Activated naive CD8-positive, alpha-beta T cell treated with anti-CD3 and anti-CD28 coated beads for 36 hours (primary cell): ENCODE results near the gene TBC1D3. TPM values are rescaled to one million over a fixed set of nuclear protein-coding genes. Genes with fewer than 3 reads are reported as not detected.
"Not testable (repeated sequence)": the region's sequence is repeated elsewhere in the genome, so short reads cannot be mapped to it uniquely, and the experiment has no call there.

ENCODE experiments used
- DNase-seq: peaks from one replicate; pipeline ENCODE4 v3.0.0; 2021
- H3K27ac Mint-ChIP-seq: one replicate; pipeline ENCODE4 v1.8.0; 2022; ENCODE audit warnings: mild to moderate bottlenecking, moderate library complexity, mixed read lengths
- H3K27me3 Mint-ChIP-seq: one replicate; pipeline ENCODE4 v1.8.0; 2022; ENCODE audit warnings: mild to moderate bottlenecking, mixed read lengths
- H3K36me3 Mint-ChIP-seq: one replicate; pipeline ENCODE4 v1.8.0; 2021; ENCODE audit warnings: mild to moderate bottlenecking, mixed read lengths
- H3K4me1 Mint-ChIP-seq: one replicate; pipeline ENCODE4 v1.8.0; 2021; ENCODE audit warnings: mixed read lengths
- H3K4me3 Mint-ChIP-seq: one replicate; pipeline ENCODE4 v1.8.0; 2022; ENCODE audit warnings: mild to moderate bottlenecking, moderate library complexity, mixed read lengths
- H3K9me3 Mint-ChIP-seq: one replicate; pipeline ENCODE4 v1.8.0; 2022; ENCODE audit warnings: mixed read lengths
- total RNA-seq, 2 experiments: library from RNA; stranded (reverse); gene quantifications; one replicate each; pipeline ENCODE4 v1.2.3, GENCODE V29; 2021

Gene TBC1D3
- total RNA-seq, result not detected

DNA sequence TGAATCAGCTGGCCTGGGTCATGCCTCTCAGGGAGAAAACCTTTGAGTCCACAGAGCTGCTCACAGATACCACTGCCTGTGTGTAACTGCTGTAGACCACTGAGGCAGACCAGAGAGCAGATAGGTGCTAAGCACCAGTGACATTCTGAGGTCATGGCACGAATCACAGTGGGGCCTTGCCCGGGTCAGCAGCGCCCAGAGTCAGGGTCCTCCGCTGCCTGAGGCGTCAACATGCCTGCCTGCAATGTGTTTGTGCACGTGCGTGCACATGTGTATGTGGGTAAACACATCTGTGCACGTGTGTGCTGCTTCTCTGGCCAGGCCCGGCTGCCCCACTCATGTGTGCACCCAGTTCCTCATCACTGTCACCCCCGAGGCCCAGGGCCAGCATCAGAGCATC, at the start of gene TBC1D3:
TSS of gene TBC1D3 (minus strand) at position 101 of the 400 bp plus-strand sequence. CDS start 1,526 bp downstream, outside the sequence.
- H3K9me3 Mint-ChIP-seq, H3K36me3 Mint-ChIP-seq, H3K4me1 Mint-ChIP-seq, H3K27ac Mint-ChIP-seq, DNase-seq, H3K27me3 Mint-ChIP-seq, H3K4me3 Mint-ChIP-seq: not testable (repeated sequence)

DNA sequence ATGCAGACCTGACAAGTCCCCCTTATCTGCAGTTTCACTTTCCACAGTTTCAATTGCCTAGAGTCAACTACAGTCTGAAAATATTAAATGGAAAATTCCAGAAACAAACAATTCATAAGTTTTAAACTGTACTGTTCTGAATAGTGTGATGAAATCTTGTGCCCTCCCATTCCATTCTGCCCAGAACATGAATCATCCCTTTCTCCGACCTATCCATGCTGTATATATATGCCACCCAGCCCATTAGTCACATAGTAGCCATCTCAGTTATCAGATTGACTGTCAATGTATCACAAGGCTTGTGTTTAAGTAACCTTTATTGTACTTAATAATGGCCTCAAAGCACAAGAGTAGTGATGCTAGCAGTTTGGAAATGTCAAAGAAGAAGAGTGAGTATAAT, 40.4 kb upstream of the TBC1D3 start:
- not testable (repeated sequence) for H3K4me1 Mint-ChIP-seq, H3K36me3 Mint-ChIP-seq, H3K27me3 Mint-ChIP-seq, H3K9me3 Mint-ChIP-seq, DNase-seq, H3K4me3 Mint-ChIP-seq, H3K27ac Mint-ChIP-seq

DNA sequence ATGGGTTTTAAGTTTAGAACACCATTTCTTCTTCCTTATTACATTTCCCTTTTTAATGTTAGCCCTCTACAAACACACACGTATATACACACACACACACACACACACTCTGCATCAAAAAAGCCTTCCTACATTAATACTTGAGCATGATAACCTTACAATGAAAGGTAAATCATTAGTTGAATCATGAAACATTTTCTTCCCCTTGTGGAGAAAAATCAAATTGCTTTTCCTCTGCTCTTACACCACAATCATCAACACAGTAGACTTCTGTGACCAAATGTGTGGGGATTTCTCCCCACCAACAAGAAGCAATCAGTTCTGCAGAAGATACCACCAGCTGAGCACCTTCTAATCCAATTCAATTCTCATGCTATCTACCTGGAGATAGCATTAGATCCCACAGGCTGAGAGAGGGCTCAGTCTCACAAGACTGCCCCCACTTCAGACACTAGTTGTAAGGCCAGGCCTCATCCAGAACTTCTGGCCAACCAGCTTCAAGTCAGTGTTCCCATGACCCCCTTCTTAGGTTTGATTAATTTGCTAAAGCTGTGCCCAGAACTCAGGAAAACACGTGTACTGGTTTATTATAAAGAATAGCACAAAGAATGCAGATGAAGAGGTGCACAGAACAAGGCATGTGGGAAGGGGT, 33.6 kb upstream of the TBC1D3 start:
- H3K36me3 Mint-ChIP-seq, H3K9me3 Mint-ChIP-seq, H3K4me3 Mint-ChIP-seq, H3K4me1 Mint-ChIP-seq, H3K27ac Mint-ChIP-seq, H3K27me3 Mint-ChIP-seq, DNase-seq: not testable (repeated sequence)

DNA sequence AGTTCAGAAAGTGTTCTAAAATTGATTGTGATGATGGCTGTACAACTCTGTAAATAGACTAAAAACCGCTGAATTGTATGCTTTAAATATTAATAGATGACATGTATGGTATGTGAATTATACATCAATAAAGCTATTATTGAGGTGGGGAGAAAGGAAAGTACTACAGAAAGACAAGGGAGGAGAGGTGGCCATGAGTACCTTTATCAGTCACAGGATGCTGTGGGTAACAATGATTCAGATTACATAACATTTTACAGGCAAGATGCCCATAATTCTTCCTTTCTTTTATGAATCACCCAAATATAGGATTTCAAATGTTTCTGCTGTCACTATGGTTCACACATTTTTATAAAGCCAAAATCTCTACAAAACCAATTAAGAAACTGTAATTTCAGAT, 28.5 kb upstream of the TBC1D3 start:
- DNase-seq, H3K4me1 Mint-ChIP-seq, H3K4me3 Mint-ChIP-seq, H3K9me3 Mint-ChIP-seq, H3K36me3 Mint-ChIP-seq, H3K27ac Mint-ChIP-seq, H3K27me3 Mint-ChIP-seq: not testable (repeated sequence)

DNA sequence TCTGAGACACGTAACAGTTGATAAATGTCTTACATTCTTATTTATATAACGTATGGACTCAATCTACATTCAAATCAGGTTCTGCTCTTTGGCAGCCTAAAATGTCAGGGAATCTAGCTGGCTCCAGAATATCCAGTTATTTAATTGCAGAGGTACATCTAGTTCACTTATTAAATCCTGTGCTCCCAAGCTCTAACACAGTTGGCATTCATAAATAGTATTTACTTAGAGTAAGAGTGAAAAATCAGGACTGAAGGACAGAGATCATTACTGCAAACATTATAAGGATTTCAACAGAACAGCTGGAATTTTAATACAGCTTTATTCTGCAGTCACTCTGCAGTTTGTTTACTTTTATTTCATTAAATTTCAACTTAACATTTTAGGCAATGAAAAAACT, 7.9 kb upstream of the TBC1D3 start:
- not testable (repeated sequence) for DNase-seq, H3K27me3 Mint-ChIP-seq, H3K36me3 Mint-ChIP-seq, H3K4me3 Mint-ChIP-seq, H3K9me3 Mint-ChIP-seq, H3K4me1 Mint-ChIP-seq, H3K27ac Mint-ChIP-seq

DNA sequence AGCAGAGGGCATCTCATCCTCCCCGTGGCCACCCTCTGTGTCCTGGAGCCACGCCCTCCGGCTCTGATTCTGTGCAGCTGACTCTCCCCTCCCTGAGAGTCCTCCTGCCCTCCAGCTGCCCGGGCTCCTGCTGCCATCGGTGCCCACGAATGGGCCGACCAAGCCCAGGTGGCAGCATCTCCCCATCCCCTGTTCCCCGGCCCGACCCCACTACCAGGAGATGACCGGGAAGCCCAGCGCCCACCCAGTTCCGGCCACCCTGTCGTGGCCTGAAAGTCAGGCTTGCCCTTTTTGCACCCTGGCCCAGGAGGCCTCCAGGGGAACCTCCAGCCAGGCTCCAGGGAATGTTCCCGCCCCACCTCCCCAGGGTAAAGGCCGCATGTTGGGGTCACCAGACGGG, 57.5 kb downstream of the TBC1D3 start:
- not testable (repeated sequence) for H3K36me3 Mint-ChIP-seq, H3K27ac Mint-ChIP-seq, H3K9me3 Mint-ChIP-seq, H3K4me1 Mint-ChIP-seq, H3K27me3 Mint-ChIP-seq, DNase-seq, H3K4me3 Mint-ChIP-seq

Other genes starting within 250 kb of the TBC1D3 start
- gene TBC1D3L, start 203.5 kb downstream of the TBC1D3 start, total RNA-seq, result 1 to 10 TPM; 4.5 to 4.7 TPM
- 1 to 10 TPM in 1 of 2 experiments, under 1 TPM in 1; 0.58 to 2.8 TPM for gene TBC1D3D, start 188.6 kb downstream of the TBC1D3 start, total RNA-seq
- under 1 TPM; 0.86 to 0.91 TPM for gene TBC1D3C, start 123.9 kb downstream of the TBC1D3 start, total RNA-seq
- not detected for gene TBC1D3E, start 64.6 kb downstream of the TBC1D3 start, total RNA-seq
- gene MRPL45, start 104.6 kb upstream of the TBC1D3 start, total RNA-seq, result 10 to 100 TPM; 69.7 to 70.8 TPM
- under 1 TPM; 0.23 to 0.34 TPM for gene GPR179, start 151.4 kb upstream of the TBC1D3 start, total RNA-seq
- gene SOCS7, start 159.3 kb upstream of the TBC1D3 start, total RNA-seq, result 10 to 100 TPM; 17.3 to 18.2 TPM
- under 1 TPM; 0.08 to 0.66 TPM for gene ARHGAP23, start 235.9 kb upstream of the TBC1D3 start, total RNA-seq